HG02870 (cell line): ENCODE results near the gene MAML3.

Experiments
- ATAC-seq: cut with Tn5 transposase; IDR thresholded peaks from one replicate; pipeline ENCODE4 v1.9.1; 2021; ENCODE audit warnings: mild to moderate bottlenecking, moderate library complexity; ENCODE audit not compliant: unreplicated experiment

MAML3 gene

GRCh38 chr4:140156529-140157171 lies 2.7 kb upstream of the MAML3 start:
- ATAC-seq, result peak; percentile 82

GRCh38 chr4:140154572-140154891 lies 548 bp upstream of the MAML3 start:
- no peak for ATAC-seq

- no peak for ATAC-seq
These were observed 616 bp downstream of the MAML3 start for GRCh38 chr4:140153419-140153717.

- no peak for ATAC-seq
These were observed 1.1 kb downstream of the MAML3 start for GRCh38 chr4:140152751-140153418.

- no peak for ATAC-seq
These were observed 1.8 kb downstream of the MAML3 start for GRCh38 chr4:140152013-140152703.

- ATAC-seq, result no peak
These were observed 2.3 kb downstream of the MAML3 start for GRCh38 chr4:140151699-140152012.

- ATAC-seq, result no peak
These were observed 2.9 kb downstream of the MAML3 start for GRCh38 chr4:140150886-140151698.

GRCh38 chr4:140150636-140150885 lies 3.4 kb downstream of the MAML3 start:
- no peak for ATAC-seq

GRCh38 chr4:140149846-140150635 lies 3.9 kb downstream of the MAML3 start:
- ATAC-seq, result no peak

GRCh38 chr4:140144050-140144449 lies 9.9 kb downstream of the MAML3 start:
- ATAC-seq, result no peak

- ATAC-seq, result no peak
These were observed 12.7 kb downstream of the MAML3 start for GRCh38 chr4:140141210-140141835.

- no peak for ATAC-seq
These were observed 13.4 kb downstream of the MAML3 start for GRCh38 chr4:140140566-140140965.

GRCh38 chr4:140138428-140138827 lies 15.6 kb downstream of the MAML3 start:
- ATAC-seq, result no peak

GRCh38 chr4:140137671-140138070 lies 16.3 kb downstream of the MAML3 start:
- ATAC-seq, result no peak

- no peak for ATAC-seq
These were observed 17.5 kb downstream of the MAML3 start for GRCh38 chr4:140136509-140136908.

GRCh38 chr4:140135529-140136088 lies 18.4 kb downstream of the MAML3 start:
- ATAC-seq, result no peak

- ATAC-seq, result no peak
These were observed 19.1 kb downstream of the MAML3 start for GRCh38 chr4:140134746-140135425.

- ATAC-seq, result no peak
These were observed 20.4 kb downstream of the MAML3 start for GRCh38 chr4:140133576-140133975.

GRCh38 chr4:140131675-140132229 lies 22.2 kb downstream of the MAML3 start:
- no peak for ATAC-seq

- no peak for ATAC-seq
These were observed 23.3 kb downstream of the MAML3 start for GRCh38 chr4:140130677-140131076.
